ENCODE results near the gene TMOD4.

The TMOD4 gene

DNA sequence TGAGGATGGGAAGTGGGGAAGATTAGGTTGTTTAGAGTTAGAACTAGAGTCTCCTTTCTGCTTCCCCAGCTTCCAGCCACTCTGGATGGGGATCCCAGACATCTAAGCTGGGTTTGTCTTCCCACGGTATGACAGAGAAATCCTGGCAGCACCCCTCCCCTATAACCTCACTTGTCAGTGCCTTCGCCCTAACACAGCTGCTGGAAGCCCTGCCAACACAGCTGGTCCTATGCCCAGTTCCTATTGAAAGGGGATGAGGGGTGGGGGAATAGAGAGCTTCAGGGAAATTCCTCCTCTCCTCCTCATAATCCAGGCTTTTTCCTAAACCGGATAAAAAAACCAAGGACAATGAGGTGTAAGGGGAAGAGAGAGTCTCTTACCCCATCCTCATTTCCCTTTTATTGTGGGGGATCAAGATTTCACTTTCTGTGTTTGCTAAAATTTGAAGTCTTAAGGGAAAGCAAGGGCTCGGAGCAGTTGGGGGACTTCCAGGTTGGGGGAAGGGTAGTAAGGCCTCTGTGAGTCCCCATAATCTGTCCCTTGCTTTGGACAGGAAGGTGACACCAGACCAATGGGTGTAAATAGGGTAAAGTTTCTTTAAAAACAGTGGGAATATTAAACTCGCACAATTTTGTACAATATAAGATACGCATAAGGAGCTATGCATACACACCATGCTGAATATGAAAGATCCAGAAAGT, 590 bp downstream of the TMOD4 start:
- Histone ChIP-seq H3K27ac (replicated peaks; ENCODE audit: low read length) (no peak overlapping the region), H2BK12ac (ENCODE audit: low read length) (no peak overlapping the region), H4K91ac (ENCODE audit: low read depth, low read length, poor library complexity) (no peak overlapping the region), H2BK5ac (ENCODE audit: low read length) (no peak overlapping the region), H2AK5ac (ENCODE audit: low read depth, low read length) (no peak overlapping the region), H2BK15ac (ENCODE audit: low read length) (no peak overlapping the region), H3K36me3 (replicated peaks in 1 of 2; ENCODE audit: control insufficient read depth in 2 of 2, insufficient read depth in 2 of 2, low read length in 2 of 2) (peaks cover 38 to 80% of the 10 kb centered on the region in 2 donors), H3K4me2 (ENCODE audit: insufficient read depth, low read length, poor library complexity, severe bottlenecking) (no peak overlapping the region), H3K9me3 (replicated peaks in 1 of 2; ENCODE audit: control insufficient read depth in 2 of 2, insufficient read depth in 1 of 2, low read depth in 1 of 2, low read length in 2 of 2) (no peaks in the 10 kb centered on the region), H3K27me3 (ENCODE audit: control insufficient read depth in 3 of 3, insufficient read depth in 3 of 3, low read depth in 1 of 3, low read length in 3 of 3) (no peaks in the 10 kb centered on the region), H2BK120ac (ENCODE audit: low read depth, low read length) (no peak overlapping the region), H3K14ac (ENCODE audit: low read length) (no peak overlapping the region), H3K18ac (ENCODE audit: low read length) (no peak overlapping the region), H3K9ac (ENCODE audit: low read depth, low read length, poor library complexity) (no peak overlapping the region), H4K8ac (ENCODE audit: low read depth, low read length) (no peak overlapping the region), H3K4ac (ENCODE audit: low read length) (no peak overlapping the region), H3K4me1 (ENCODE audit: control insufficient read depth in 2 of 2, insufficient read depth in 1 of 2, low read depth in 1 of 2, low read length in 2 of 2) (no peaks in the 10 kb centered on the region), H3K23ac (ENCODE audit: low read depth, low read length, poor library complexity) (no peak overlapping the region), H2AFZ (ENCODE audit: low read length) (no peak overlapping the region), H3K79me1 (ENCODE audit: low read depth, low read length) (no peaks in the 10 kb centered on the region), H3K4me3 (ENCODE audit: low read length in 2 of 2) (no peak overlapping the region)
- no CpG with 5 or more reads among the region's 6 CpGs for WGBS, 2 donors (ENCODE audit: extremely low coverage in 2 of 2, insufficient read length in 2 of 2, insufficient replicate concordance in 1 of 2)
- no peak for DNase-seq (ENCODE audit: low spot score)

DNA sequence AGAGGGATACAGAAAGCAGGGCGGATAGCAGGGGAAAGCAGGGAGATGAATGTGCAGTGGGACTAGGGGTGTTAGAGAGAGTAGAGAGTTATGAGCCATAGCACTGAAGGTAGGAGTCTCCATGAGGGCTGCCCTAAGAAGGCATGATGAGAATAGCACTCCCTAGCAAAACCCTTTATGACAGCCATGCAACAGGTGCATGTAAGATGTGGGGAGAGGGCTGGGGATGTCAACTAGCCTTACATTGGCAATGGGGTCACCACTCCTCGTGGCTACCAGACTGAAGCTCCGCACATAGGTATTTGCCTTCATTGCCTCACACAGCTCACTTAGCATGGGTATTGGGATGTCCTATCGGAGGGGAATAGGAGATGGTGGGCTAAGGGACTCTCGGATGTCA, 4.6 kb downstream of the TMOD4 start:
- H3K9ac ChIP-seq (ENCODE audit: low read depth, low read length, poor library complexity) = no peak overlapping the region
- H2AFZ ChIP-seq (ENCODE audit: low read length) = no peak overlapping the region
- no peak overlapping the region for H3K14ac ChIP-seq (ENCODE audit: low read length)
- H2BK5ac ChIP-seq (ENCODE audit: low read length) = no peak overlapping the region
- peaks cover 4% of the 10 kb centered on the region for H3K79me1 ChIP-seq (ENCODE audit: low read depth, low read length)
- WGBS, 2 donors (ENCODE audit: extremely low coverage in 2 of 2, insufficient read length in 2 of 2, insufficient replicate concordance in 1 of 2) = no CpG with 5 or more reads among the region's 5 CpGs
- no peak overlapping the region for H3K4me2 ChIP-seq (ENCODE audit: insufficient read depth, low read length, poor library complexity, severe bottlenecking)
- peaks cover 35 to 73% of the 10 kb centered on the region in 2 donors for H3K36me3 ChIP-seq (replicated peaks in 1 of 2; ENCODE audit: control insufficient read depth in 2 of 2, insufficient read depth in 2 of 2, low read length in 2 of 2)
- no peak overlapping the region for H3K18ac ChIP-seq (ENCODE audit: low read length)
- no peaks in the 10 kb centered on the region for H3K27me3 ChIP-seq (ENCODE audit: control insufficient read depth in 3 of 3, insufficient read depth in 3 of 3, low read depth in 1 of 3, low read length in 3 of 3)
- H2AK5ac ChIP-seq (ENCODE audit: low read depth, low read length) = no peak overlapping the region
- peaks cover 3 to 7% of the 10 kb centered on the region in 2 donors for H3K4me1 ChIP-seq (ENCODE audit: control insufficient read depth in 2 of 2, insufficient read depth in 1 of 2, low read depth in 1 of 2, low read length in 2 of 2)
- H3K4me3 ChIP-seq (ENCODE audit: low read length in 2 of 2) = no peak overlapping the region
- no peak overlapping the region for H3K23ac ChIP-seq (ENCODE audit: low read depth, low read length, poor library complexity)
- H2BK15ac ChIP-seq (ENCODE audit: low read length) = no peak overlapping the region
- no peak overlapping the region for H3K4ac ChIP-seq (ENCODE audit: low read length)
- H2BK12ac ChIP-seq (ENCODE audit: low read length) = no peak overlapping the region
- no peak overlapping the region for H2BK120ac ChIP-seq (ENCODE audit: low read depth, low read length)
- no peak overlapping the region for H3K27ac ChIP-seq (replicated peaks; ENCODE audit: low read length)
- no peak overlapping the region for H4K8ac ChIP-seq (ENCODE audit: low read depth, low read length)
- no peaks in the 10 kb centered on the region for H3K9me3 ChIP-seq (replicated peaks in 1 of 2; ENCODE audit: control insufficient read depth in 2 of 2, insufficient read depth in 1 of 2, low read depth in 1 of 2, low read length in 2 of 2)
- no peak overlapping the region for H4K91ac ChIP-seq (ENCODE audit: low read depth, low read length, poor library complexity)
- no peak for DNase-seq (ENCODE audit: low spot score)

DNA sequence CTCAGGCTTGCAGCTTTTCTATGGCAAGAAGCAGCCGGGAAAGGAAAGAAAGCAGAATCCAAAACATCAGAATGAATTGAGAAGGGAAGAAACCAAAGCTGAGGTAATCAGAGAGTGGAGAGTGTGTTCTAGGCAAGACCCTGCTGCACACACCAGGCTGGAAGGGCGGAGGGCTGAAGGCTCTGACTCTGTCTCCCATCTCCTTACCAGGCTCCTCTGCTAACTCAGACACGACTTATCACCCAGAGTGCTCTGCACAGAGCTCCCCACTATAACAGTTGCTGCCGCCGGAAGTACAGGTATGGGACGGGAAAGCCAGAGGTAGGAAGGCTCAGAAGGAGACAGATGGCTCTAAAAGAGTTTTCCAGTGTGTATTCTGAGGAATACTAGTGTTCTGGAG, 8.7 kb downstream of the TMOD4 start:
- Histone ChIP-seq H3K23ac (ENCODE audit: low read depth, low read length, poor library complexity) (no peak overlapping the region), H2BK15ac (ENCODE audit: low read length) (no peak overlapping the region), H2AK5ac (ENCODE audit: low read depth, low read length) (no peak overlapping the region), H3K14ac (ENCODE audit: low read length) (no peak overlapping the region), H3K79me1 (ENCODE audit: low read depth, low read length) (peaks cover 4% of the 10 kb centered on the region), H2BK120ac (ENCODE audit: low read depth, low read length) (no peak overlapping the region), H3K4me2 (ENCODE audit: insufficient read depth, low read length, poor library complexity, severe bottlenecking) (no peak overlapping the region), H2AFZ (ENCODE audit: low read length) (no peak overlapping the region), H3K18ac (ENCODE audit: low read length) (no peak overlapping the region), H3K4me1 (ENCODE audit: control insufficient read depth in 2 of 2, insufficient read depth in 1 of 2, low read depth in 1 of 2, low read length in 2 of 2) (peaks cover 7 to 9% of the 10 kb centered on the region in 2 donors), H3K36me3 (replicated peaks in 1 of 2; ENCODE audit: control insufficient read depth in 2 of 2, insufficient read depth in 2 of 2, low read length in 2 of 2) (peaks cover 22 to 47% of the 10 kb centered on the region in 2 donors), H3K27me3 (ENCODE audit: control insufficient read depth in 3 of 3, insufficient read depth in 3 of 3, low read depth in 1 of 3, low read length in 3 of 3) (no peaks in the 10 kb centered on the region), H2BK5ac (ENCODE audit: low read length) (no peak overlapping the region), H4K8ac (ENCODE audit: low read depth, low read length) (peak overlapping the region; percentile 6), H4K91ac (ENCODE audit: low read depth, low read length, poor library complexity) (no peak overlapping the region), H3K9ac (ENCODE audit: low read depth, low read length, poor library complexity) (no peak overlapping the region), H3K4me3 (ENCODE audit: low read length in 2 of 2) (peak overlapping the region in 1 of 2 donors; percentile 88), H3K4ac (ENCODE audit: low read length) (no peak overlapping the region), H3K9me3 (replicated peaks in 1 of 2; ENCODE audit: control insufficient read depth in 2 of 2, insufficient read depth in 1 of 2, low read depth in 1 of 2, low read length in 2 of 2) (no peaks in the 10 kb centered on the region), H2BK12ac (ENCODE audit: low read length) (no peak overlapping the region), H3K27ac (replicated peaks; ENCODE audit: low read length) (no peak overlapping the region)
- DNase-seq (ENCODE audit: low spot score) = no peak
- WGBS, 2 donors (ENCODE audit: extremely low coverage in 2 of 2, insufficient read length in 2 of 2, insufficient replicate concordance in 1 of 2) = no CpG with 5 or more reads among the region's 6 CpGs

DNA sequence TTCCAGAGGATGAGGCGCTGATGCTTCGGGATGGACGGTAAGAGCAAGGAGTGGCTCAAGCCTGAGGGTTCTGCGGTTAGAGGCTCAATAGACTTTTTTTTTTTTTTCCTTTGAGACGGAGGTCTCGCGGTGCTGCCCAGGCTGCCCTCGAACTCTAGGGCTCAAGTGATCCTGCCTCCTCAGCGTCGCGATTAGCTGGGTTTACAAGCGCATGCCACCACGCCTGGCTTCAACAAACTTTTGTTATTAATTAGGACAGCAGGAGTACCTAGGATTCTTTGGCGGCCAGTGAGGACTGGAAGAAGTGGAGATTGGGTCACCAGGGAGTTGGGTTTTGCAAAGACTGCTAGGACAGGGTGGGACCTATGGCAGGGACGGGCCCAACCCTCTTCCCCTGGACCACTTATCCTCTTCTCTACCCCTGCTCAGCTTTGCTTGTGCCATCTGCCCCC, 9.2 kb downstream of the TMOD4 start:
- no peak for DNase-seq (ENCODE audit: low spot score)
- Histone ChIP-seq H3K4me2 (ENCODE audit: insufficient read depth, low read length, poor library complexity, severe bottlenecking) (peak overlapping the region; percentile 70), H3K14ac (ENCODE audit: low read length) (no peak overlapping the region), H3K18ac (ENCODE audit: low read length) (peak overlapping the region; percentile 27), H2BK12ac (ENCODE audit: low read length) (no peak overlapping the region), H3K4ac (ENCODE audit: low read length) (no peak overlapping the region), H2BK120ac (ENCODE audit: low read depth, low read length) (no peak overlapping the region), H3K27ac (replicated peaks; ENCODE audit: low read length) (no peak overlapping the region), H2BK15ac (ENCODE audit: low read length) (no peak overlapping the region), H3K27me3 (ENCODE audit: control insufficient read depth in 3 of 3, insufficient read depth in 3 of 3, low read depth in 1 of 3, low read length in 3 of 3) (no peaks in the 10 kb centered on the region), H3K4me3 (ENCODE audit: low read length in 2 of 2) (peak overlapping the region; percentile 84 to 88), H3K4me1 (ENCODE audit: control insufficient read depth in 2 of 2, insufficient read depth in 1 of 2, low read depth in 1 of 2, low read length in 2 of 2) (peaks cover 7 to 9% of the 10 kb centered on the region in 2 donors), H2AK5ac (ENCODE audit: low read depth, low read length) (no peak overlapping the region), H3K23ac (ENCODE audit: low read depth, low read length, poor library complexity) (peak overlapping the region; percentile 62), H3K36me3 (replicated peaks in 1 of 2; ENCODE audit: control insufficient read depth in 2 of 2, insufficient read depth in 2 of 2, low read length in 2 of 2) (peaks cover 23 to 51% of the 10 kb centered on the region in 2 donors), H2AFZ (ENCODE audit: low read length) (peak overlapping the region; percentile 89), H2BK5ac (ENCODE audit: low read length) (no peak overlapping the region), H4K91ac (ENCODE audit: low read depth, low read length, poor library complexity) (no peak overlapping the region), H3K79me1 (ENCODE audit: low read depth, low read length) (peaks cover 4% of the 10 kb centered on the region), H4K8ac (ENCODE audit: low read depth, low read length) (no peak overlapping the region), H3K9me3 (replicated peaks in 1 of 2; ENCODE audit: control insufficient read depth in 2 of 2, insufficient read depth in 1 of 2, low read depth in 1 of 2, low read length in 2 of 2) (no peaks in the 10 kb centered on the region), H3K9ac (ENCODE audit: low read depth, low read length, poor library complexity) (peak overlapping the region; percentile 31)
- no CpG with 5 or more reads among the region's 15 CpGs for WGBS, 2 donors (ENCODE audit: extremely low coverage in 2 of 2, insufficient read length in 2 of 2, insufficient replicate concordance in 1 of 2)

Data from neuronal stem cell (in vitro differentiated cells).